Esophagus muscularis mucosa (tissue), 4 donors: ENCODE measurements around the gene PDPN. TPM values are rescaled to one million over a fixed set of nuclear protein-coding genes. Genes with fewer than 3 reads are reported as not detected.

Source experiments
- small RNA-seq, 3 donors: library from RNA; depleted of rRNA; stranded (forward); fragments of <200 nt; gene quantifications; one replicate each; pipeline ENCODE3, GENCODE V24; 2016
- total RNA-seq, 4 donors: library from RNA; depleted of rRNA; stranded (reverse); fragments of >200 nt; gene quantifications; one replicate each; pipeline versions ENCODE4 v1.1.0 to v1.2.1, GENCODE V29; 2016

Gene PDPN
- total RNA-seq, 4 donors from 2014 or later, result 6.9 to 23.6 (median 17.1) TPM

Small RNA genes lying within 50 kb of the gene (small RNA-seq; reads per million reads assigned to genes)
- gene RNA5SP41, result 0 reads per million in 3 donors

Other genes starting within 250 kb of the PDPN start
- not detected for gene PRAMEF14, start 236.7 kb upstream of the PDPN start, total RNA-seq
- not detected for gene PRAMEF19, start 211.9 kb upstream of the PDPN start, total RNA-seq
- not detected for gene PRAMEF17, start 194.2 kb upstream of the PDPN start, total RNA-seq
- not detected for gene PRAMEF20, start 173.4 kb upstream of the PDPN start, total RNA-seq
- under 1 TPM in 1 of 4 donors, not detected in 3; 0.17 TPM for gene LRRC38, start 69.8 kb upstream of the PDPN start, total RNA-seq
- gene PRDM2, start 116.4 kb downstream of the PDPN start, total RNA-seq, result 10 to 100 TPM; 32.5 to 54.6 (median 44.2) TPM